Heart right ventricle (tissue), 16 donors: ENCODE data around the gene NRTN. TPM values are rescaled to one million over a fixed set of nuclear protein-coding genes. Genes with fewer than 3 reads are reported as not detected.
"Not testable (repeated sequence)": the region's sequence is repeated elsewhere in the genome, so short reads cannot be mapped to it uniquely, and the experiment has no call there.

ENCODE experiments used
- ATAC-seq, 8 donors: fragments of 200-7000 bp; cut with Tn5 transposase; one replicate each; pipeline ENCODE4 v1.9.1; 2020; ENCODE audit warnings: mild to moderate bottlenecking in 8 of 8, moderate library complexity in 8 of 8, moderate number of reproducible peaks in 1 of 8
- DNase-seq, 2 donors: peaks; one replicate each; pipeline ENCODE4 v3.0.0-alpha.2; 2020
- H3K27ac ChIP-seq, 10 donors: fragments of 200-600 bp; sonication (generic) in 2 of 10; one replicate each; pipeline versions ENCODE4 v1.5.0 to v1.8.0; 2020 to 2022; ENCODE audit warnings: mild to moderate bottlenecking in 3 of 10
- H3K27me3 ChIP-seq, 7 donors: fragments of 200-600 bp; one replicate each; pipeline ENCODE4 v1.8.0; 2021 to 2022; ENCODE audit warnings: mild to moderate bottlenecking in 2 of 7
- H3K36me3 ChIP-seq, 9 donors: fragments of 200-600 bp; sonication (generic) in 1 of 9; one replicate each; pipeline versions ENCODE4 v1.5.0 to v1.8.0; 2020 to 2022; ENCODE audit warnings: mild to moderate bottlenecking in 2 of 9
- H3K4me1 ChIP-seq, 9 donors: fragments of 200-600 bp; sonication (generic) in 1 of 9; one replicate each; pipeline versions ENCODE4 v1.5.0 to v1.8.0; 2020 to 2022; ENCODE audit warnings: mild to moderate bottlenecking in 4 of 9
- H3K4me3 ChIP-seq, 10 donors: fragments of 200-600 bp; sonication (generic) in 2 of 10; one replicate each; pipeline versions ENCODE4 v1.5.0 to v1.8.0; 2020 to 2022; ENCODE audit warnings: mild to moderate bottlenecking in 7 of 10, moderate library complexity in 2 of 10
- H3K9me3 ChIP-seq, 11 donors: fragments of 200-600 bp in 10 of 11; sonication (generic) in 2 of 11; one replicate each; pipeline versions ENCODE4 v1.5.0 to v1.8.0; 2013 to 2022; ENCODE audit warnings: mild to moderate bottlenecking in 2 of 11, control low read depth in 1 of 11, moderate library complexity in 1 of 11
- CTCF ChIP-seq, 9 donors: fragments of 200-600 bp; sonication (generic) in 2 of 9; IDR thresholded peaks; one replicate each; pipeline versions ENCODE4 v1.5.0 to v1.8.0; 2021 to 2022; ENCODE audit warnings: antibody characterized with exemption in 9 of 9, mild to moderate bottlenecking in 5 of 9, moderate library complexity in 1 of 9
- WGBS, 2 donors: extraction: QIAGEN DNeasy Blood & Tissue Kit; methylation state at CpG; one replicate each; pipeline ENCODE4 v1.1.7; 2013; ENCODE audit warnings: inconsistent platforms in 1 of 2; 5-methylcytosine and 5-hydroxymethylcytosine counted together
- intact Hi-C, 10 donors: fragments of 100-400 bp; cut with DNase I; formaldehyde crosslinking; loops; one replicate each; pipeline versions ENCODE4 v1.11.1 to v1.14.2; 2022
- polyA plus RNA-seq, 2 donors: library from polyadenylated mRNA; stranded (reverse); fragments of 200-250 nt; gene quantifications; one replicate each; pipeline ENCODE4 v1.2.3, GENCODE V29; 2013
- total RNA-seq, 10 donors: library from RNA; stranded (reverse); fragmentation: NEBNext Ultra II Directional in 3 of 10; extraction: Animal tissue kit (Norgen Biotek cat#: 25700) in 3 of 10; gene quantifications; one replicate each; pipeline versions ENCODE4 v1.2.1 to v1.2.4, GENCODE V29; 2021 to 2023
- donor health status: Arrhythmogenic right ventricular cardiomyopathy.
- donor health status: ischemic (EF 13 %, LVEDD 7.1; RV severe dilation, severe dysfunction).
- donor health status: healthy with polysubstance abuse.
- donor health status: DM: no; HTN: yes; CAD: no.
- donor health status: DM: no; HTN: no; CAD: no.
- donor health status: ischemic (EF 25% LVEDD 6.9; RV normal size, moderate dysfunction).
- donor health status: ischemic (EF 25% LVEDD 5.7; RV mildly dilated, moderate dysfunction).
- donor health status: healthy.
- donor health status: DM: yes; HTN: yes; CAD: no.
- donor health status: Ischemic cardiomyopathy.
- donor health status: ischemic (EF 35%, LVEDD 5.7; RV mildly dilated, moderate dysfunction).
- donor health status: nonischemic (EF 11% LVEDD 7.7; RV severe dilation, severe dysfunction).
- donor health status: DM: yes; HTN: yes; CAD: no.
- donor health status: PGD.
- donor health status: ischemic (EF 29% LVEDD 5.4; RV normal size, mild dysfunction).
- donor health status: nonischemic (EF 23%, LVEDD 6.1; RV moderate dilation, normal function).

The NRTN gene
- total and polyA plus RNA-seq, 12 donors = 4.5 to 40.4 (median 16.2) TPM

- TF ChIP-seq CTCF (IDR thresholded peaks at IDR 0.05) = no peak
- H3K4me1 ChIP-seq = peaks cover 0 to 3% (median 0%) of the 10 kb centered on the region in 9 donors
- no peaks in the 10 kb centered on the region for H3K9me3 ChIP-seq
- H3K36me3 ChIP-seq = no peaks in the 10 kb centered on the region
- H3K27me3 ChIP-seq = peaks cover 0 to 11% (median 0%) of the 10 kb centered on the region in 7 donors
- ATAC-seq = peak in 1 of 8 donors; percentile 20
- no peak overlapping the region for H3K4me3 ChIP-seq
- intact Hi-C loops = no loop called here
- DNase-seq = no peak
- no peak overlapping the region for H3K27ac ChIP-seq
- 85 to 86% methylated on average over 28 to 31 of the region's 31 CpGs for WGBS, 2 donors
These were observed 62.6 kb downstream of the NRTN start for GRCh38 chr19:5867201-5868136.

- no peaks in the 10 kb centered on the region for H3K27me3 ChIP-seq
- ATAC-seq (peak in 5 of 8 donors; percentile 43 to 89 (median 52)), DNase-seq (no peak)
- H3K9me3 ChIP-seq = no peaks in the 10 kb centered on the region
- no peak overlapping the region for H3K27ac ChIP-seq
- H3K4me3 ChIP-seq = no peak overlapping the region
- H3K36me3 ChIP-seq = no peaks in the 10 kb centered on the region
- peaks cover 0 to 3% (median 0%) of the 10 kb centered on the region in 9 donors for H3K4me1 ChIP-seq
- intact Hi-C loops = loop anchor here in 1 of 10 donors (10.0 kb wide), 1 partner anchor 1024 kb away; no protein-coding TSS in a partner anchor
- 59 to 63% methylated on average over 12 of the region's 12 CpGs for WGBS, 2 donors
- TF ChIP-seq CTCF (IDR thresholded peaks at IDR 0.05) = no peak
These were observed 66.1 kb downstream of the NRTN start for GRCh38 chr19:5870986-5871394.

- ATAC-seq = no peak
- H3K27ac ChIP-seq = no peak overlapping the region
- H3K9me3 ChIP-seq = no peaks in the 10 kb centered on the region
- no peak for TF ChIP-seq CTCF (IDR thresholded peaks at IDR 0.05)
- no peak overlapping the region for H3K4me3 ChIP-seq
- DNase-seq = no peak
- peaks cover 0 to 8% (median 3%) of the 10 kb centered on the region in 7 donors for H3K27me3 ChIP-seq
- H3K36me3 ChIP-seq = no peaks in the 10 kb centered on the region
- intact Hi-C loops = loop anchor here in 1 of 10 donors (10.0 kb wide), 1 partner anchor 1021 kb away; no protein-coding TSS in a partner anchor
- H3K4me1 ChIP-seq = peaks cover 0 to 3% (median 0%) of the 10 kb centered on the region in 9 donors
- WGBS, 2 donors = 90 to 93% methylated on average over 12 of the region's 12 CpGs
These were observed 68.8 kb downstream of the NRTN start for GRCh38 chr19:5873617-5874199.

- H3K4me3 ChIP-seq, H3K36me3 ChIP-seq, ATAC-seq, H3K4me1 ChIP-seq, H3K9me3 ChIP-seq, H3K27ac ChIP-seq, DNase-seq: not testable (repeated sequence)
- peaks cover 0 to 11% (median 8%) of the 10 kb centered on the region in 7 donors for H3K27me3 ChIP-seq
- WGBS, 2 donors = 91% methylated on average over 7 of the region's 7 CpGs
- intact Hi-C loops = loop anchor here in 1 of 10 donors (10.0 kb wide), 1 partner anchor 1020 kb away; no protein-coding TSS in a partner anchor
These were observed 69.6 kb downstream of the NRTN start for GRCh38 chr19:5874496-5874895.
